ENCODE data around the gene WFS1. TPM values are rescaled to one million over a fixed set of nuclear protein-coding genes. Genes with fewer than 3 reads are reported as not detected.

WFS1 gene
- total RNA-seq, 4 donors from 2014 or later = 36.6 to 41.8 (median 40.0) TPM

DNA sequence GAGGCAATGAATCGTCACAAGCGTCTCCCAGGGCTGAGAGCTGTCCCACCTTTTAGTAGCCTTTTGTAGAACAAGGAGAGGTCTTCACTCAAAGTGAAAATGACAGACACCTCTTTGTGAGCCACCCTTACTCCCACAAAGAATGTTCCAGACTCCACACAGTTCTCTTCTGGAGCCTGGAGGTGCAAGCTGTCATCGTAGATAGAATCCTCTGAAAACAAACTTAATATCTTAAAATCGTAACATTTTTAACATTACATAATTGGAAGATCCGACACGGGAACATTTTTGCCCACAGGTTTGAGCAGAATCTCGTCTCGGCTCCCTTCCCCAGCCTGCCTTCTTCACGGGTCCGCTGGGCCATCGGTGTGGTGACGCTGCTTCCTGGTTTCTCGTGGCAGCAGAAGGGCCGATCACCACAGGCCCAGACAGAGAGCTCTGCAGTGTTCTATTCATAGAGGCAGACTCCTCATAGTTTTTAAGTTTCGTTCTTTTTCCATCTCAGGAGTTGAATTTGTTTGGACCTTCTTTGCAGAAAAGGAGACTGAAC, 27.7 kb downstream of the WFS1 start:
- TF ChIP-seq, protein P1, sequence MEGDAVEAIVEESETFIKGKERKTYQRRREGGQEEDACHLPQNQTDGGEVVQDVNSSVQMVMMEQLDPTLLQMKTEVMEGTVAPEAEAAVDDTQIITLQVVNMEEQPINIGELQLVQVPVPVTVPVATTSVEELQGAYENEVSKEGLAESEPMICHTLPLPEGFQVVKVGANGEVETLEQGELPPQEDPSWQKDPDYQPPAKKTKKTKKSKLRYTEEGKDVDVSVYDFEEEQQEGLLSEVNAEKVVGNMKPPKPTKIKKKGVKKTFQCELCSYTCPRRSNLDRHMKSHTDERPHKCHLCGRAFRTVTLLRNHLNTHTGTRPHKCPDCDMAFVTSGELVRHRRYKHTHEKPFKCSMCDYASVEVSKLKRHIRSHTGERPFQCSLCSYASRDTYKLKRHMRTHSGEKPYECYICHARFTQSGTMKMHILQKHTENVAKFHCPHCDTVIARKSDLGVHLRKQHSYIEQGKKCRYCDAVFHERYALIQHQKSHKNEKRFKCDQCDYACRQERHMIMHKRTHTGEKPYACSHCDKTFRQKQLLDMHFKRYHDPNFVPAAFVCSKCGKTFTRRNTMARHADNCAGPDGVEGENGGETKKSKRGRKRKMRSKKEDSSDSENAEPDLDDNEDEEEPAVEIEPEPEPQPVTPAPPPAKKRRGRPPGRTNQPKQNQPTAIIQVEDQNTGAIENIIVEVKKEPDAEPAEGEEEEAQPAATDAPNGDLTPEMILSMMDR (IDR thresholded peaks at IDR 0.05; ENCODE audit: low read depth) = no peak

DNA sequence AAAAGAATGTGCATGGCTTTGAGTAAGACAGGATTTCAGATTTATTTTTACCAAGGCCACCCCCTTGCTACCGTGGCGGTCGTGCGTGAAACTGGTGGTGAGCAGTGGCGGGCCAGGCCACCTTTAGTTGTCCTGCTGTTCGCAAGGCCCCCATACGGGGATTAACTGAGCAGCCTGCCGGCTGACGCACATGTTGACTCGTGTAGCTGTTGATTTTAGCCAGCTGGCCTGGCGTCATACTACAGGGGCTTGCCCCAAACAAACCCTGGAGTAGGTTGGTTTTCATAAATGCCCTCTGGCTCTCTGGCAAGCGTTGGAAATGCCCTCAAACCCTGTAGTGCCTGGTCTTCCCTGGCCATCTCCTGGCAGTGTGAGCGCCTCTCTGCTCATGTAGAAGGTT, 28.4 kb downstream of the WFS1 start:
- TF ChIP-seq, protein P1 (IDR thresholded peaks at IDR 0.05; ENCODE audit: low read depth) = no peak

DNA sequence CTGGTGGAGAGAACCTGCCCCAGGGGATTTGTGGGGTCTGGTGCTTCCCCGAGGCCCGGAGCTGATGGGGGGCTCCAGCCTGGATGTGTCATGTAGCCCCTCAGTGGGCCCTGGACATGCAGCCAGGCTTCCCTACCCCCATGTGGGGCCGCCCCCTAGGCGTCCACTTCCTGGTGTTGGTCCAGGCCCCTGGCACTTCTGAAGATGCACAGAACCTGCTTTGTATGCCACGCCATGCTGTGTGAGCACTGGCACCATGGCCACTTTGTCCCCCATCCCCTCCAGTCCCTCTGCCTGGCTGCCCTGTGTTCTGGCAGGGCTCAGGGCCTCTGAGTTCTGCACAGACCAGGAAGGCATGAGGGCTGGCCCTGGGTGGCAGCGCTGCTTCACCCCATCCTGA, 29.2 kb downstream of the WFS1 start:
- TF ChIP-seq, protein P1 (IDR thresholded peaks at IDR 0.05; ENCODE audit: low read depth) = no peak

DNA sequence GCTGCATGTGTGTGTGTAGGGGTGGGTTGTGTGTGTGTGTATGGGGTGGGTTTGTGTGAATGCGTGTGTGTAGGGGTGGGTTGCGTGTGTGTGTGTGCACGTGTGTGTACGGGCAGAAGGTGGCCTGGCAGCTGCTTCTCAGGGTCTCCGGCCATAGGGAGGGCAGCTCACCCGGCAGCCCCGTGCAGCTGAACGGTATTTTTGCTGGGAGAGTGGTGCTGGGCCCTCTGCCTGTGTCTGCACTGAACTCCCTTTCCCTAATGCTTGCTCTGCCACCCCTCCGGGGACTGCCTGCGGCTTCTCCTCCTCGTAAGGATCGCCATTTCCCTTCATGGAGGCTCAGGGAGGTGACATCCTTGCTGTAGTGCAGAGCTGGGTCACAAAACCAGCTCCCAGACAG, 30.2 kb downstream of the WFS1 start:
- TF ChIP-seq, protein P1 (IDR thresholded peaks at IDR 0.05; ENCODE audit: low read depth) = no peak

DNA sequence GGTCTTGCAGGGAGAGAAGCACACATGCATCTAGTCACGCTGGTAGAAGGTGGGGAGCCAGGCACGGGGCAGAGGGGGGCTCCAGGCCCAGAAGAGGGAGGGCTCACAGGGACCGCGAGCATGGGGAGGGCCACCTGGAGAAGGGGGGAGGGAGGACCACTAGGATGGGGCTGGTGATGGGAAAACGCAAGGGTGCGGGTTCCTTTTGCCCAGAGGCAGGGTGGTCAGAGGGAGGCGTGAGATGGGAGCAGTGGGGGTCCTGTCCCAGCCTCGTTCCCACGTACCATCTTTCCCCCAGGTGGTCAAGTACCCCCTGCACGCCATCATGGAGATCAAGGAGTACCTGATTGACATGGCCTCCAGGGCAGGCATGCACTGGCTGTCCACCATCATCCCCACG, 30.7 kb downstream of the WFS1 start:
- TF ChIP-seq, protein P1 (IDR thresholded peaks at IDR 0.05; ENCODE audit: low read depth) = no peak

DNA sequence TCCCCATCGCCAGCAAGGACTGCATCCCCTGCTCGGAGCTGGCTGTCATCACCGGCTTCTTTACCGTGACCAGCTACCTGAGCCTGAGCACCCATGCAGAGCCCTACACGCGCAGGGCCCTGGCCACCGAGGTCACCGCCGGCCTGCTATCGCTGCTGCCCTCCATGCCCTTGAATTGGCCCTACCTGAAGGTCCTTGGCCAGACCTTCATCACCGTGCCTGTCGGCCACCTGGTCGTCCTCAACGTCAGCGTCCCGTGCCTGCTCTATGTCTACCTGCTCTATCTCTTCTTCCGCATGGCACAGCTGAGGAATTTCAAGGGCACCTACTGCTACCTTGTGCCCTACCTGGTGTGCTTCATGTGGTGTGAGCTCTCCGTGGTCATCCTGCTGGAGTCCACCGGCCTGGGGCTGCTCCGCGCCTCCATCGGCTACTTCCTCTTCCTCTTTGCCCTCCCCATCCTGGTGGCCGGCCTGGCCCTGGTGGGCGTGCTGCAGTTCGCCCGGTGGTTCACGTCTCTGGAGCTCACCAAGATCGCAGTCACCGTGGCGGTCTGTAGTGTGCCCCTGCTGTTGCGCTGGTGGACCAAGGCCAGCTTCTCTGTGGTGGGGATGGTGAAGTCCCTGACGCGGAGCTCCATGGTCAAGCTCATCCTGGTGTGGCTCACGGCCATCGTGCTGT, 31.5 kb downstream of the WFS1 start:
- TF ChIP-seq, protein P1 (IDR thresholded peaks at IDR 0.05; ENCODE audit: low read depth) = no peak

DNA sequence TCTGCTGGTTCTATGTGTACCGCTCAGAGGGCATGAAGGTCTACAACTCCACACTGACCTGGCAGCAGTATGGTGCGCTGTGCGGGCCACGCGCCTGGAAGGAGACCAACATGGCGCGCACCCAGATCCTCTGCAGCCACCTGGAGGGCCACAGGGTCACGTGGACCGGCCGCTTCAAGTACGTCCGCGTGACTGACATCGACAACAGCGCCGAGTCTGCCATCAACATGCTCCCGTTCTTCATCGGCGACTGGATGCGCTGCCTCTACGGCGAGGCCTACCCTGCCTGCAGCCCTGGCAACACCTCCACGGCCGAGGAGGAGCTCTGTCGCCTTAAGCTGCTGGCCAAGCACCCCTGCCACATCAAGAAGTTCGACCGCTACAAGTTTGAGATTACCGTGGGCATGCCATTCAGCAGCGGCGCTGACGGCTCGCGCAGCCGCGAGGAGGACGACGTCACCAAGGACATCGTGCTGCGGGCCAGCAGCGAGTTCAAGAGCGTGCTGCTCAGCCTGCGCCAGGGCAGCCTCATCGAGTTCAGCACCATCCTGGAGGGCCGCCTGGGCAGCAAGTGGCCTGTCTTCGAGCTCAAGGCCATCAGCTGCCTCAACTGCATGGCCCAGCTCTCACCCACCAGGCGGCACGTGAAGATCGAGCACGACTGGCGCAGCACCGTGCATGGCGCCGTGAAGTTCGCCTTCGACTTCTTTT, 32.2 kb downstream of the WFS1 start:
- TF ChIP-seq, protein P1 (IDR thresholded peaks at IDR 0.05; ENCODE audit: low read depth) = no peak
